SK-N-SH (cell line): Measurements from ENCODE around the gene PCNX4. TPM values are rescaled to one million over a fixed set of nuclear protein-coding genes. Genes with fewer than 3 reads are reported as not detected.

Source experiments
- CTCF ChIA-PET: fragments of 300-600, 350-600 bp; formaldehyde crosslinking; extraction: SDS; loops from one replicate; lab custom pipeline; 2021; lab: Yijun Ruan, JAX
- POLR2A ChIA-PET: fragments of 350-600 bp; sonication (Branson Sonifier 250); formaldehyde crosslinking; extraction: SDS; loops from one replicate; lab custom pipeline; 2020; ENCODE audit warnings: antibody characterized with exemption, inconsistent platforms; lab: Yijun Ruan, JAX
- DNase-seq: peaks from one replicate; pipeline ENCODE4 v3.0.0; 2012
- H2AFZ ChIP-seq: fragments of 200-600 bp; sonication (generic); 2 replicates; pipeline ENCODE4 v1.8.1; 2016; ENCODE audit warnings: antibody characterized with exemption, mild to moderate bottlenecking, low read depth
- H3F3A ChIP-seq: fragments of 200-600 bp; sonication (generic); replicated peaks from 2 replicates; pipeline ENCODE3; 2016; ENCODE audit warnings: antibody characterized with exemption, mild to moderate bottlenecking; ENCODE audit not compliant: insufficient read depth
- H3K27ac ChIP-seq, 2 experiments: fragments of 200-500 bp in 1 of 2; fragments of 200-600 bp in 1 of 2; sonication (Bioruptor generic) in 1 of 2; sonication (generic), shearing (Covaris generic) in 1 of 2; 2 replicates each; pipeline versions ENCODE4 v1.5.1 to v1.6.1; 2014 to 2016; ENCODE audit warnings: low read depth in 2 of 2, inconsistent platforms in 1 of 2, low read length in 1 of 2, mild to moderate bottlenecking in 1 of 2, mixed read lengths in 1 of 2
- H3K27me3 ChIP-seq: fragments of 200-600 bp; sonication (generic), shearing (Covaris generic); 2 replicates; pipeline ENCODE4 v1.6.1; 2016; ENCODE audit warnings: mixed run types; ENCODE audit not compliant: insufficient read depth
- H3K36me3 ChIP-seq, 2 experiments: fragments of 200-500 bp in 1 of 2; fragments of 200-600 bp in 1 of 2; sonication (Bioruptor generic) in 1 of 2; sonication (generic) in 1 of 2; replicated peaks in 1 of 2; 2 replicates each; pipeline versions ENCODE3 to v1.5.1; 2014 to 2016; ENCODE audit warnings: low read length in 1 of 2, mild to moderate bottlenecking in 1 of 2; ENCODE audit not compliant: insufficient read depth in 2 of 2, control insufficient read depth in 1 of 2
- H3K4me1 ChIP-seq, 2 experiments: fragments of 200-500 bp in 1 of 2; fragments of 200-600 bp in 1 of 2; sonication (Bioruptor generic) in 1 of 2; sonication (generic), shearing (Covaris generic) in 1 of 2; 2 replicates each; pipeline versions ENCODE4 v1.5.1 to v1.6.1; 2014 to 2016; ENCODE audit warnings: low read depth in 1 of 2, low read length in 1 of 2, mixed run types in 1 of 2; ENCODE audit not compliant: insufficient read depth in 2 of 2, control insufficient read depth in 1 of 2
- H3K4me2 ChIP-seq: fragments of 200-600 bp; sonication (generic), shearing (Covaris generic); 2 replicates; pipeline ENCODE4 v1.6.1; 2017; ENCODE audit warnings: mixed run types
- H3K4me3 ChIP-seq, 2 experiments: fragments of 200-500 bp in 1 of 2; fragments of 200-600 bp in 1 of 2; sonication (Bioruptor generic) in 1 of 2; sonication (generic), shearing (Covaris generic) in 1 of 2; 2 replicates each; pipeline versions ENCODE4 v1.5.1 to v1.8.1; 2014 to 2016; ENCODE audit warnings: low read depth in 2 of 2, inconsistent platforms in 1 of 2, low read length in 1 of 2, mild to moderate bottlenecking in 1 of 2, mixed read lengths in 1 of 2, moderate library complexity in 1 of 2
- H3K79me2 ChIP-seq: fragments of 200-600 bp; sonication (generic); 2 replicates; pipeline ENCODE4 v1.8.1; 2017; ENCODE audit warnings: mild to moderate bottlenecking; ENCODE audit not compliant: insufficient read depth
- H3K9ac ChIP-seq: fragments of 200-600 bp; sonication (generic); 2 replicates; pipeline ENCODE4 v1.6.1; 2017; ENCODE audit warnings: mixed run types
- H3K9me2 ChIP-seq: fragments of 200-600 bp; sonication (generic); 2 replicates; pipeline ENCODE4 v1.6.1; 2017; ENCODE audit warnings: mixed run types
- H3K9me3 ChIP-seq: fragments of 200-600 bp; sonication (generic); 2 replicates; pipeline ENCODE4 v1.6.1; 2017; ENCODE audit warnings: mixed run types, mild to moderate bottlenecking, moderate library complexity
- H4K20me1 ChIP-seq: fragments of 200-600 bp; sonication (generic); 2 replicates; pipeline ENCODE4 v1.6.1; 2017; ENCODE audit warnings: mild to moderate bottlenecking, mixed run types; ENCODE audit not compliant: insufficient read depth
- CHD2 ChIP-seq: fragments of 150-350 bp; IDR thresholded peaks from 2 replicates; pipeline ENCODE4 v1.6.1; 2018; ENCODE audit warnings: low read length; ENCODE audit not compliant: partially characterized antibody
- ELF1 ChIP-seq: IDR thresholded peaks from 2 replicates; pipeline ENCODE4 v1.4.0; 2012
- EZH2phosphoT487 ChIP-seq: fragments of 200-600 bp; sonication (generic); IDR thresholded peaks from 2 replicates; pipeline ENCODE4 v1.6.1; 2017; ENCODE audit warnings: low read depth, mixed run types, mild to moderate bottlenecking, antibody characterized with exemption, moderate library complexity, borderline replicate concordance
- FOXM1 ChIP-seq: IDR thresholded peaks from 2 replicates; pipeline ENCODE4 v1.4.0; 2012; ENCODE audit warnings: low read depth, mild to moderate bottlenecking
- GATA2 ChIP-seq: sonication (generic); formaldehyde crosslinking; IDR thresholded peaks from 2 replicates; pipeline ENCODE4 v1.5.0; 2020; ENCODE audit warnings: mild to moderate bottlenecking, missing genetic modification reagents
- MAX ChIP-seq: IDR thresholded peaks from 2 replicates; pipeline ENCODE4 v1.4.0; 2012; ENCODE audit warnings: low read depth
- MXI1 ChIP-seq: IDR thresholded peaks from 2 replicates; pipeline ENCODE4 v1.6.1; 2012; ENCODE audit warnings: mild to moderate bottlenecking, low read depth, low read length, improper control_type of control experiment
- NFIC ChIP-seq: IDR thresholded peaks from 2 replicates; pipeline ENCODE4 v1.4.0; 2012; ENCODE audit warnings: borderline replicate concordance
- NRF1 ChIP-seq: IDR thresholded peaks from 2 replicates; pipeline ENCODE4 v1.6.1; 2012; ENCODE audit warnings: low read depth, mild to moderate bottlenecking, low read length
- PBX3 ChIP-seq: IDR thresholded peaks from 2 replicates; pipeline ENCODE4; 2012
- POLR2AphosphoS5 ChIP-seq: IDR thresholded peaks from 2 replicates; pipeline ENCODE4 v1.6.1; 2012; ENCODE audit warnings: low read depth, low read length
- RAD21 ChIP-seq: IDR thresholded peaks from 2 replicates; pipeline ENCODE4 v1.6.1; 2012; ENCODE audit warnings: mild to moderate bottlenecking, low read length
- RCOR1 ChIP-seq: fragments of 150-350 bp; IDR thresholded peaks from 2 replicates; pipeline ENCODE4 v1.6.1; 2017; ENCODE audit warnings: antibody characterized with exemption, low read length
- REST ChIP-seq: IDR thresholded peaks from 2 replicates; pipeline ENCODE4 v1.6.1; 2012; ENCODE audit warnings: mild to moderate bottlenecking, low read depth, low read length, moderate library complexity
- RFX5 ChIP-seq: IDR thresholded peaks from 2 replicates; pipeline ENCODE4 v1.6.1; 2012; ENCODE audit warnings: mild to moderate bottlenecking, improper control_type of control experiment, low read length
- RXRA ChIP-seq: IDR thresholded peaks from 2 replicates; pipeline ENCODE4 v1.4.0; 2012; ENCODE audit warnings: low read depth, mild to moderate bottlenecking, borderline replicate concordance
- SIN3A ChIP-seq: IDR thresholded peaks from 2 replicates; pipeline ENCODE4 v1.6.1; 2012; ENCODE audit warnings: low read depth, mild to moderate bottlenecking, low read length, moderate library complexity, borderline replicate concordance
- TEAD4 ChIP-seq: IDR thresholded peaks from 2 replicates; pipeline ENCODE4 v1.4.0; 2012; ENCODE audit warnings: mild to moderate bottlenecking, borderline replicate concordance; ENCODE audit not compliant: insufficient read depth
- USF1 ChIP-seq: IDR thresholded peaks from 2 replicates; pipeline ENCODE4 v1.4.0; 2012; ENCODE audit warnings: low read depth, borderline replicate concordance
- USF2 ChIP-seq: fragments of 150-350 bp; IDR thresholded peaks from 2 replicates; pipeline ENCODE4 v1.6.1; 2017; ENCODE audit warnings: antibody characterized with exemption, low read length, low read depth, borderline replicate concordance
- YY1 ChIP-seq: IDR thresholded peaks from 2 replicates; pipeline ENCODE4 v1.4.0; 2012; ENCODE audit warnings: low read depth, mild to moderate bottlenecking
- WGBS: methylation state at CpG from one replicate; pipeline ENCODE4 v1.1.6; 2017; ENCODE audit warnings: low lambda C conversion rate; 5-methylcytosine and 5-hydroxymethylcytosine counted together
- polyA plus RNA-seq, 3 experiments: library from polyadenylated mRNA; depleted of rRNA; stranded (reverse); fragments of >200 nt; gene quantifications; 2 replicates each; pipeline ENCODE4 v1.2.3, GENCODE V29; 2012
- TF ChIP-seq, protein P1 (sequence below): fragments of 200-600 bp; sonication (generic); IDR thresholded peaks from 2 replicates; pipeline ENCODE4 v1.6.1; 2017; ENCODE audit warnings: antibody characterized with exemption, mild to moderate bottlenecking, moderate library complexity

Gene PCNX4
- polyA plus RNA-seq, 1 of the 3 experiments (the other 2 are of a cell fraction) = 21.1 TPM

DNA sequence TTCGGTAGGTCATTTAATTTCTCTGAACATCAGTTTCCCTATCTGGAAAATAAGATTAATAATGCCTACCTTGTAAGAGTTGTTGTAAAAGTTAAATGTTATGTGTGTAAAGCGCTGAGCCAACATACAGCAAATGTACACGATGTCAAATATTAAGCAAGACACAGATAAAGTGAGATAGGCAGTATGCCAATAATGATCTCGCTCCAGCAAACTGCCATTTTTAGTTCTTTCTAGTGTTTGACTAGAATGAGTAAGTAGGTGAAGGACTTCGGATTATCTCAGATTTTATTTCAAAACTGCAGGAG is 72.6 kb downstream of the PCNX4 start (continued):
- TF ChIP-seq, protein P1, sequence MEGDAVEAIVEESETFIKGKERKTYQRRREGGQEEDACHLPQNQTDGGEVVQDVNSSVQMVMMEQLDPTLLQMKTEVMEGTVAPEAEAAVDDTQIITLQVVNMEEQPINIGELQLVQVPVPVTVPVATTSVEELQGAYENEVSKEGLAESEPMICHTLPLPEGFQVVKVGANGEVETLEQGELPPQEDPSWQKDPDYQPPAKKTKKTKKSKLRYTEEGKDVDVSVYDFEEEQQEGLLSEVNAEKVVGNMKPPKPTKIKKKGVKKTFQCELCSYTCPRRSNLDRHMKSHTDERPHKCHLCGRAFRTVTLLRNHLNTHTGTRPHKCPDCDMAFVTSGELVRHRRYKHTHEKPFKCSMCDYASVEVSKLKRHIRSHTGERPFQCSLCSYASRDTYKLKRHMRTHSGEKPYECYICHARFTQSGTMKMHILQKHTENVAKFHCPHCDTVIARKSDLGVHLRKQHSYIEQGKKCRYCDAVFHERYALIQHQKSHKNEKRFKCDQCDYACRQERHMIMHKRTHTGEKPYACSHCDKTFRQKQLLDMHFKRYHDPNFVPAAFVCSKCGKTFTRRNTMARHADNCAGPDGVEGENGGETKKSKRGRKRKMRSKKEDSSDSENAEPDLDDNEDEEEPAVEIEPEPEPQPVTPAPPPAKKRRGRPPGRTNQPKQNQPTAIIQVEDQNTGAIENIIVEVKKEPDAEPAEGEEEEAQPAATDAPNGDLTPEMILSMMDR = no peak
- no peak for TF ChIP-seq NRF1

- H3F3A ChIP-seq = peaks cover 7% of the 10 kb centered on the region
- peaks cover 47% of the 10 kb centered on the region for H3K79me2 ChIP-seq
- peak within 1 kb of the TSS; percentile 78 to 96 for H3K27ac ChIP-seq
- H3K4me3 ChIP-seq = peak within 1 kb of the TSS; percentile 79 to 94
- peak within 1 kb of the TSS; percentile 87 for H3K4me2 ChIP-seq
- H3K9ac ChIP-seq = peak within 1 kb of the TSS; percentile 82
- no peaks in the 10 kb centered on the region for H3K27me3 ChIP-seq
- peak; percentile 94 for DNase-seq
- CTCF ChIA-PET = interaction anchor here (0.7 to 3.5 kb wide), 9 partner anchors 9 to 200 kb away, joined by 3 to 33 read pairs (median 4); no protein-coding TSS in a partner anchor
- no peaks in the 10 kb centered on the region for H4K20me1 ChIP-seq
- peaks cover 4 to 7% of the 10 kb centered on the region in 2 experiments for H3K36me3 ChIP-seq
- peak within 1 kb of the TSS; percentile 99 for H2AFZ ChIP-seq
- no peaks in the 10 kb centered on the region for H3K9me3 ChIP-seq
- POLR2A ChIA-PET = interaction anchor here (1.0 to 1.5 kb wide), 5 partner anchors 11 to 84 kb away, joined by 3 to 16 read pairs (median 7); partner anchors contain the start of genes PCNX4 and PPM1A
- 2% methylated on average over 30 of the region's 68 CpGs for WGBS
- H3K9me2 ChIP-seq = no peaks in the 10 kb centered on the region
- H3K4me1 ChIP-seq = peaks cover 6 to 11% of the 10 kb centered on the region in 2 experiments; a peak in 3 of 4 replicates
- TF ChIP-seq ELF1 = no peak
- no peak for TF ChIP-seq YY1
- no peak for TF ChIP-seq REST
- TF ChIP-seq FOXM1 = no peak
- TF ChIP-seq POLR2AphosphoS5 = peak; percentile 67
- peak; percentile 31; the same call in 1 of the 2 replicates for TF ChIP-seq MXI1
- 0 out of 2 replicates have a peak, but pooled peaks have one; percentile 29 for TF ChIP-seq SIN3A
- no peak; the same call in 1 of the 2 replicates for TF ChIP-seq NFIC
- no peak; the same call in 1 of the 2 replicates for TF ChIP-seq GATA2
- no peak for TF ChIP-seq TEAD4
- no peak for TF ChIP-seq EZH2phosphoT487
- TF ChIP-seq MAX = 0 out of 2 replicates have a peak, but pooled peaks have one; percentile 39
- peak; percentile 31 for TF ChIP-seq RAD21
- 0 out of 2 replicates have a peak, but pooled peaks have one; percentile 50 for TF ChIP-seq RCOR1
- TF ChIP-seq RXRA = no peak
- no peak for TF ChIP-seq RFX5
- no peak for TF ChIP-seq PBX3
- no peak for TF ChIP-seq USF2
- TF ChIP-seq USF1 = no peak
- TF ChIP-seq CHD2 = peak; percentile 10
Observed at GRCh38 chr14:60164712-60165546, 73.2 kb downstream of the PCNX4 start, which contains the start of gene DHRS7. DHRS7 (minus strand) TSS chr14:60165398; CDS start chr14:60165309, 89 bp downstream.
